GM18498 (cell line): ENCODE data around the gene TRERF1.
"Not testable (repeated sequence)": the region's sequence is repeated elsewhere in the genome, so short reads cannot be mapped to it uniquely, and the experiment has no call there.

Source experiments
- ATAC-seq: cut with Tn5 transposase; IDR thresholded peaks from one replicate; pipeline ENCODE4 v1.9.1; 2021; ENCODE audit warnings: mild to moderate bottlenecking, moderate library complexity; ENCODE audit not compliant: unreplicated experiment

Gene TRERF1, protein sequence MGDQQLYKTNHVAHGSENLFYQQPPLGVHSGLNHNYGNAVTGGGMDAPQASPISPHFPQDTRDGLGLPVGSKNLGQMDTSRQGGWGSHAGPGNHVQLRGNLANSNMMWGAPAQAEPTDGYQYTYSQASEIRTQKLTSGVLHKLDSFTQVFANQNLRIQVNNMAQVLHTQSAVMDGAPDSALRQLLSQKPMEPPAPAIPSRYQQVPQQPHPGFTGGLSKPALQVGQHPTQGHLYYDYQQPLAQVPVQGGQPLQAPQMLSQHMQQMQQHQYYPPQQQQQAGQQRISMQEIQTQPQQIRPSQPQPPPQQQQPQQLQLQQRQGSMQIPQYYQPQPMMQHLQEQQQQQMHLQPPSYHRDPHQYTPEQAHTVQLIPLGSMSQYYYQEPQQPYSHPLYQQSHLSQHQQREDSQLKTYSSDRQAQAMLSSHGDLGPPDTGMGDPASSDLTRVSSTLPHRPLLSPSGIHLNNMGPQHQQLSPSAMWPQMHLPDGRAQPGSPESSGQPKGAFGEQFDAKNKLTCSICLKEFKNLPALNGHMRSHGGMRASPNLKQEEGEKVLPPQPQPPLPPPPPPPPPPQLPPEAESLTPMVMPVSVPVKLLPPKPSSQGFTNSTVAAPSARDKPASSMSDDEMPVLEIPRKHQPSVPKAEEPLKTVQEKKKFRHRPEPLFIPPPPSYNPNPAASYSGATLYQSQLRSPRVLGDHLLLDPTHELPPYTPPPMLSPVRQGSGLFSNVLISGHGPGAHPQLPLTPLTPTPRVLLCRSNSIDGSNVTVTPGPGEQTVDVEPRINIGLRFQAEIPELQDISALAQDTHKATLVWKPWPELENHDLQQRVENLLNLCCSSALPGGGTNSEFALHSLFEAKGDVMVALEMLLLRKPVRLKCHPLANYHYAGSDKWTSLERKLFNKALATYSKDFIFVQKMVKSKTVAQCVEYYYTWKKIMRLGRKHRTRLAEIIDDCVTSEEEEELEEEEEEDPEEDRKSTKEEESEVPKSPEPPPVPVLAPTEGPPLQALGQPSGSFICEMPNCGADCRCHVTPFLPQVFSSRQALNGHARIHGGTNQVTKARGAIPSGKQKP (N-terminal part only)

DNA sequence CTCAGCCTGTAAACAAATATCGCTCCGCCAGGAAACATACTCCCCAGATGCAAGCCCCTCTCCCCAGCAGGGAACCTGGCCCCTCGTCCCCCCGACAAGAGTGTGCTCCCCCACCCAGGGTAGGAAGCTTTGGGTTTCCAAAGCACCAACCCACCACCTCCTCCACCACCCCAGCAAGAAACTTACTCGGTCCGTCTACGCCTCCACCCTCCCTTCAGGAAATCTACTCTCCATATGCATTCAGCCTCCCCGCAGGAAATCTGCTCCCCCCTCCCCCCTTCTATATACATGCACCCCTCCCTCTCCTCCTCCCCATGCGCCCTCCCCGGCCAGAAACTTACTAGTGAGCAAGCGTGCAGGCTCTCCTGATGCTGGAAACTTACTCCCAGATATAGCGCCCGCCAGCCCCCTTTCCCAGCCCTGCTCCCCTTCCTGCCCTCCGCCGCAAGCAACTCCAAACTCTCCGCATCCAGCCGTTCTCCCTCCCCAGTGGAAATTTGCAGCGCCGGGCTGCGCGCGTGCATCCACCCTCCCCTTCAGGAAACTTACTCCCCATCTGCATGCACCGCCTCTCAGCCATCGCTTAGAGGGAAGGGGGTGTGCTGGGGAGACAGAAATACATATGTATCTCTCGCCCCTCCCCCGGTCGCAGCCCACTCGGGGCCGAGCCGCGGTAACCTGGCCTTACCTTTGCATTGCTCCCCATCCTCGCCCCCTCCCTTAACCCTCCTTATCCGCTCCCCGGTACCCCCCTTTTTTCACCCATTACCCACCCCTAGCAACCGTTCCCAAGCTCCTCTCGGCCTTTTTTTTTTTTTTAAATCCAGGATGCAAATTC, at the start of gene TRERF1:
Gene TRERF1 (minus strand): TSS at position 594 of the 838 bp plus-strand sequence. CDS start 182,336 bp downstream, outside the sequence.
- no peak for ATAC-seq

DNA sequence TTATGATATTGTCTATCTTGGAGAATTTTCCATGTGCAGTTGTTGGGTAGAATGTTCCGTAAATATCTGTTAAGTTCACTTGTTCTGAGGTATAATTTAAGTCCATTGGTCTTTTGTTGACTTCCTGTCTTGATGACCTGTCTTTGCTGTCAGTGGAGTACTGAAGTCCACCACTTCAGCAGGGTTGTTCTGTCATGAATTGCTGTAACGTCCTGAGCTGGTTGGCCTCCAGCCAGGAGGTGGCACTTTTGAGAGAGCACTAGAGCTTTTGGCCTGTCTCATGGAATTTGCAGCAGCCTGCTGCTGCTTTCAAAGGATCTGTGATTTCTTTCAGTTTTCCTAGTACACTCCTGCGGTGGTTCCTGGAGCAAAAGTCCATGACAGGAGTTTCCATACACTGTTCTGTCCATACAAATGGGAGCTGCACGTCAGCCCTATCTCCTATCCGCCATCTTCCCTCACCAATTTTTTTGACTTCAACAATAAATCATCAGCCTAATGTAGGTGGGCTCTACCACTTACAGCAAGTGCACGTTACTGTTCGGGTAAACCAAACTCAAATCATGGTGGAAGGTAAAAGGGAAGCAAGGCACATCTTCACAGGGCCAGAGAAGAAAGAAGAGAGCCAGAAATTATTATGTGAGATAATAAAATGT, 46.9 kb upstream of the TRERF1 start:
- ATAC-seq, result no peak

DNA sequence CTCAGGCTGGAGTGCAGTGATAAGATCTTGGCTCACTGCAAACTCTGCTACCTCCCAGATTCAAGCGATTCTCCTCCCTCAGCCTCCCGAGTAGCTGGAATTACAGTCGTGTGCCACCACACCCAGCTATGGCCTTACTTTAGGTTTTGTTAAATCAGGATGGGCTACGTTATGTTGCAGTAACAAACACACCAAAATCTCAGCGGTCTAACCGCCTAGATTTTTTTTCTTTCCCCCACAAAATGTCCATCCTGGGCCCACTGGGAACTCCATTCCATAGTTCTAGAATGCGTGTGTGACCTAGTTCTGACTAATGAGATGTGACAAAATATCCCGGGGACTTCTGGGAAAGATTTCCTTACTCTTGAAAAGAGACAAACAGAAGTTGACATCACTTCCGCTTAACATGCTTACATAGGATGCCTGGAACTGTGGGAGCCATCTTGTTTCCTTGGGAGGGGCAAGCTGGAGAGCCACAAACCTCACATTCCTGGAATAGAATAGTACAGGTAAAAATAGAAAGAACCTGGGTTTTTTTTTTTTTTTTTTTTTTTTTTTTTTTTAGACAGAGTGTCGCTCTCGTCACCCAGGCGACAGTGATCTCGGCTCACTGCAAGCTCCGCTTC, 42.3 kb upstream of the TRERF1 start:
- no peak for ATAC-seq

DNA sequence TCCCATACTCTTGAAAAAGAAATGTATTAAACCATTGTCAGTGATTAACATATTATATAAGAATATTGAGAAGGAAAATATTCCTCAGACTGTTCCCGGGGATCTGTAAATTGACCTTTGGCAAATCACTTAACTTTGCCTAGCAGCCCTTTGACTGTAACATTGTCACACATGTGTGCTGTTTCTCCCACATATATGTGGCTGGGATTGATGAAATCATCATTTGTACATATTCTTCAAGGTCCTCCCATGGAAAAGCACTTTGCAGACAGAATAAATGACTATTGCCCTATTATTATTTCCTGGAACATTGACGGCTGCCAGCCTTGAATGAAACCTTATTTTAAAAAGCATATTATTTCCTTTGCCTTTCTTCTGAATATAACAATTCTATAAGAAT, 36.4 kb upstream of the TRERF1 start:
- ATAC-seq, result no peak

DNA sequence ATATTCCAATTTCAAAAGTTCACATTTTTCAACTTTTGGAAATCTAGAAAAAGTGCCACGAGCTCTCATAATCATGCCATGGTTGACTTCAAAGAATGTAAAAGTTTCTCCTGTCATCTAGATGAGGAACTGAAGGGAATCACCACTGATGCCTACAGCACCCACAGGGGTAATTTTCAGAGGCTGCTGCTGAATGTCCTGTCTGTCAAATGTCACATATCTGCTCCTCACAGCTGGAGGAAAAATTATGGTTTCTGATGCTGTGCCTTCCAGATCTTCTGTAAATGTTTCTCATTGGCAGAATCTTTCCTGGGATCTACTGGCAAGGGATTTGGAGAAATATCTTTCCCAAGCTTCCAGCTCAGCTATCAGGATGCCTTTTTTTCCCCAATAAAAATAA, 32.5 kb upstream of the TRERF1 start:
- no peak for ATAC-seq

DNA sequence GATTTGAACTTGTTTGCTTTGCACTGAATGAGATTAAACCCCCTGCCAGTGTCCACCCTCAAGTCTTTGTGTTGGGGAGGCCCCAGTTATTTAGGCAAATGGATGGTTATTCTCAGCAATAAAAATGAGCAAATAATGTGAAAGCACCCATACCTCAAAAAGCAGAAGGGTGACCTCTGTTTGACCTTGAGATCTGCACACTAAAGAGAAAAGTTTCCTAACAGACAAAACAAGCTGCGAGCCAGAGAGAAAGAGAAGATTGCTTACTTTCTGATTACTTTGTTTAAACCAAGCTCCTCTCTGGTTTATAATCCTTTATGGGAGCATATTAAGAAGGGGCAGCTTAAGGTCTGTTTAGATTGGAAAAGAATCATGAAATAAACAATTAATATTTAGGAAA, 30.4 kb upstream of the TRERF1 start:
- ATAC-seq, result no peak

DNA sequence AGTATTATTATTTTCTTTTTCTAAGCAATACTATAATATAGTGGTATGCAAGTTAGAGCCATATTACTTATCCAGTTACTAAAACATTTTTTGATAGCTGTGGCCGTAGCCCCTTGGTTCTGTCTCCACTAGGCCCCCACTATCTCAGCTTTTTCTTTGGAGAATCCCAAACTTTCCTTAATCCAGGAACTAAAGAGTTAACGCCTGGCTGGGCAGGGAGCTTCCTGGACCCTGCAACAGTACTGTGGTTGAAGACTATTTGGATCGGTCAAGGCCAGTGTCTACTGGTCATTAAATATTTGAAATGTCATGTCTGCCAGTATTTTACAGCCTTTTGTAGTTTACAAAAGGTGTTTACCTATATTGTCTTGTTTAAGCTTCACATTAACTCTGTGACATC, 20.0 kb upstream of the TRERF1 start:
- ATAC-seq, result no peak

DNA sequence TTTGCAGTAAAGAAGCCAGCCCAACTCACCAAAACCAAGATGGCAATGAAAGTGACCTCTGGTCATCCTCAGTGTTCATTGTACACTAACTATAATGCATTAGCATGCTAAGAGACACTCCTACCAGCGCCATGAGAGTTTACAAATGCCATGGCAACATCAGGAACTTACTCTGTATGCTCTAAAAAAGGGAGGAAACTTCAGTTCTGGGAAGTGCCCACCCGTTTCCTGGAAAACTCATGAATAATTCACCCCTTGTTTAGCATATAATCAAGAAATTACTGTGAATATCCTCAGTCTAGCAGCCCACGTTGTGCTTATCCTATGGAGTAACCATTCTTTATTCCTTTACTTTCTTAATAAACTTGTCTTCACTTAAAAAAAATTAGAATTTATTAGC, 19.4 kb upstream of the TRERF1 start:
- no peak for ATAC-seq

DNA sequence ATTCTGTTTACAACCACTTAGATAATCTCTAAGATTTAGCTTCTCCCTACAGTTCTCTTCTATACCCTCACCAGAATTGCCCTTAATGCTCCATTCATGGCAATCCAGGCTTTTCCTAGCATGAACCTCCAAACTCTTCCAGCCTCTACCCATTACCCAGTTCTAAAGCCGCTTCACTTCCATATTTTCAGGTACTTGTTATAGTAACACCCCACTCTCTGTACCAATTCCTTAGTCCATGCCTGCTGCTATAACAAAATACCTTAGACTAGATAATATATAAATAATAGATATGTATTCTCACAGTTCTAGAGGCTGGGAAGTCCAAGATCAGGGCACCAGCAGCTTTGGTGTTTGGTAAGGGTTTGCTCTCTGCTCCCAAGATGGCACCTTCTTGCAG, 16.5 kb upstream of the TRERF1 start:
- ATAC-seq, result no peak

DNA sequence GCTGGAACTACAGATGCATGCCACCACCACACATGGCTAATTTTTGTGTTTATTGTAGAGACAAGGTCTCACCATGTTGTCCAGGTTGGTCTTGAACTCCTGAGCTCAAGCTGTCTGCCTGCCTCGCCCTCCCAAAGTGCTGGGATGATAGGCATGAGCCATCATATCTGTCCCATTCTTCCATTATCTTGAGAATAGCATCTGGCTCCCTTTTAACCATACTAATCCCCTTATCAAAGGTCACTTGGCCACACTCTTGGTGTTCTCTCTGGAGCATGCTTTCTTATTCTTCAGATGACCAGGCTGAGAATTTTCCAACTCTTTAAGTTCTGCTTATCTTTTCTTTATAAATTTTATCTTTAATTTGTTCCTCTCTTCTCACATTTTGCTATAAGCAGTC, 15.9 kb upstream of the TRERF1 start:
- ATAC-seq, result no peak

DNA sequence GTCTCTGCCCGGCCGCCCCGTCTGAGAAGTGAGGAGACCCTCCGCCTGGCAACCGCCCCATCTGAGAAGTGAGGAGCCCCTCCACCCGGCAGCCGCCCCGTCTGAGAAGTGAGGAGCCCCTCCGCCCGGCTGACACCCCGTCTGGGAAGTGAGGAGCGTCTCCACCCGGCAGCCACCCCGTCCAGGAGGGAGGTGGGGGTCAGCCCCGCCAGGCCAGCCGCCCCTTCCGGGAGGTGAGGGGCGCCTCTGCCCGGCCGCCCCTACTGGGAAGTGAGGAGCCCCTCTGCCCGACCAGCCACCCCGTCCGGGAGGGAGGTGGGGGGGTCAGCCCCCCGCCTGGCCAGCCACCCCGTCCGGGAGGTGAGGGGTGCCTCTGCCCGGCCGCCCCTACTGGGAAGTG, 14.7 kb upstream of the TRERF1 start:
- ATAC-seq, result not testable (repeated sequence)

DNA sequence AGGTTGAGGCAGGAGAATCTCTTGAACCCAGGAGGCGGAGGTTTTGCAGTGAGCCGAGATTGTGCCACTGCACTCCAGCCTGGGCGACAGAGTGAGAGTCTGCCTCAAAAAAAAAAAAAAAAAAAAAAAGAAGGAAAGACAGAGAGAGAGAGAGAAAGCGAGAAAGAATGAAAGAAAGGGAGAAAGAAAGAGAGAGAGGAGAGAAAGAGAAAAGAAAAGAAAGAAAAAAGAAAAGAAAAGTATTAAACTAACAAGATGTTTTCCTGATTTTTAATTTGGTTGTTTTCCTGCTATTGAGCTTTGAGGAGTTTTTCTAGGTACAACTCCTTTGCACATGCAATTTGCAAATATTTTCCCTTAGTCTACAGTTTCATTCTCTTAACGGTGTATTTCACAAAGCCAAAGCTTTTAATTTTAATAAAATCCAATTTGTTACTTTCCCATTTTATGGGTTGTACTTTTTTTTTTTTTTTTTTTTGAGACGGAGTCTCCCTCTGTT, 10.8 kb upstream of the TRERF1 start:
- ATAC-seq, result no peak

DNA sequence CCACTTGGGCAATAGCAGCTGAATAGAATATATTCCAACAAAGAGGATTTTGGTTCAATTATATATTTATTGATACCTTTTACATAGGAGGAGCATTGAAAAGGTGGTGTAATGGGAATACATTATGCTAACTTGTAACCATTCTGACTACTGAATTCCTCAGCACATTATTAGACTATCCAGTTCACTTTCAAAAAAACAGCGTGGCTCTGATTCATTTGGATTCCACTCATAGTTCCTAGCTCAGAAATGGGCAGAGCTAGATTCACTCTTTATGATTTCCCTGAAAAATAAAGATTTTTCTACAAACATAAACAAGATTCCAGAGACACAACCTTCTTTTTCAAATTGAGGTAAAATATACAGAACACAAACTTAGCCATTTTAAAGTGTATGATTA, 9.2 kb upstream of the TRERF1 start:
- no peak for ATAC-seq

DNA sequence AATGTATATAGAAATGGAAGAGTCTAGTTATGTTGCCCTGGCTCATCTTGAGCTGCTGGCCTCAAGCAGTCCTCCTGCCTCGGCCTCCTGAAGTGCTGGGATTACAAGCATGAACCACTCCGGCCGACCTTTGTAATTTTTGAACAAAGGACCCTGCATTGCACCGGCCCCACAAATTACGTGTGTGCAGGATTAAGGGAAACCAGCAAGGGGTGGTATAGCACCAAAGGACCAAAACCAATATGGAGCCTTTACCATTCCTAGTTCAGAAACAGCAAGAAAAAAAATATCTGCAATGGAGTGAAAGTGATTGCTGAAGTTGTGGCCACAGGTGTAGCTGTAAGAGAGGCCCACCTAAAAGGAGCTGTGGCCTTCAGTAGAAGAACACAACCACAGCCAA, 8.2 kb upstream of the TRERF1 start:
- ATAC-seq, result no peak

DNA sequence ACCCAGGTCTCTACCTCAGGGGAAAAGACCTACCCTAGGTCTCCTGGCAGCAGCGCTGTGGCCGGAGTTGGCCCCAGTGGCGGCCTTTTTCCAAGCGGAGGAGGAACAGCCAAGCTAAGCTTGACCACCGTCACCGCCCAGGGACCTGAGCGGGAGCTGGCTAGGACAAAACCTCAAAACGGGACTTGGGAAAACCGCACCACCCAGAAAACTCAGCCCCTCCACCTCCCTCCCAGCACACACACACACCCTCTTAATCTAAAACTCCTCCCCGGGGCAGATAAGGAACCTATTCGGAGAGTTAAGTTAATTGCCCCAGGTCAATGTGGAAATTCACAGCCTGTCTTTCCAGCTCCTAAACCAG, 2.7 kb upstream of the TRERF1 start:
- no peak for ATAC-seq

DNA sequence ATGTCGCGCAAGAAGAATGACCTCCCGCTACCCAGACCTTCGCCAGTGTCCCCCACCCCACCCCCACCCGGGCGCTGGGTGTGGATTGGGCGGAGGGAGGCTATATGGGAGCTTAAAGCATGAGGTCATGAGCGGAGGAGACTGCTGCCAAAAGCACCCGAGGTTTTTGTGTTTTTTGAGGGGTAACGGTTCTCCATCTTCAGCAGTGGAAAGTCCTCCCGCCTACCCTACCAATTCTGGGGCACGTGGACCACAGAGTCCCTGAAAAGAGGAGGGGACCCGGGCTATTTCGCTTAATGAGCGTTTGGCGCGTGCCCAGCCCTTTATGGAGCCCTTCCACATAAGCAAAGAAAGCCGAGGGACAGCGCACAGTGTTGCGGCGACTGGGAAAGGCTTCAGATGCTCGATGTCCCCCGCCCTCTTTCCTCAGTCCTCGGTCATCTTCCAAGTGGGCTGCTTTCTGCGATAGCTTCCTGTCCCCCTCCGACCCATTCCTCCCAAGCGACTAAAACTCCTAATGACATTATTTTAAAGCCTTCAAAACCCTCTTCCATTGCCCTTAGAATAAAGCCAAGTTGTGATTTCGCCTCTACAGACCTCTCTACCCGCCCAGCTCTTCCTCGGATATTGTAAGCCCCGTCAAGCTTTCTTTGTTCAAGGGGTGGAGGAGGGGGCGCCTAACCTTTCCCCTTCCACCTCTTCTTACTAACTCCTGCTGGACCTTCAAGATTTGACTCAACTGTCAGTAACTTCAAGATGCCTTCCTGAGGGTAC, 2.1 kb upstream of the TRERF1 start:
- no peak for ATAC-seq

DNA sequence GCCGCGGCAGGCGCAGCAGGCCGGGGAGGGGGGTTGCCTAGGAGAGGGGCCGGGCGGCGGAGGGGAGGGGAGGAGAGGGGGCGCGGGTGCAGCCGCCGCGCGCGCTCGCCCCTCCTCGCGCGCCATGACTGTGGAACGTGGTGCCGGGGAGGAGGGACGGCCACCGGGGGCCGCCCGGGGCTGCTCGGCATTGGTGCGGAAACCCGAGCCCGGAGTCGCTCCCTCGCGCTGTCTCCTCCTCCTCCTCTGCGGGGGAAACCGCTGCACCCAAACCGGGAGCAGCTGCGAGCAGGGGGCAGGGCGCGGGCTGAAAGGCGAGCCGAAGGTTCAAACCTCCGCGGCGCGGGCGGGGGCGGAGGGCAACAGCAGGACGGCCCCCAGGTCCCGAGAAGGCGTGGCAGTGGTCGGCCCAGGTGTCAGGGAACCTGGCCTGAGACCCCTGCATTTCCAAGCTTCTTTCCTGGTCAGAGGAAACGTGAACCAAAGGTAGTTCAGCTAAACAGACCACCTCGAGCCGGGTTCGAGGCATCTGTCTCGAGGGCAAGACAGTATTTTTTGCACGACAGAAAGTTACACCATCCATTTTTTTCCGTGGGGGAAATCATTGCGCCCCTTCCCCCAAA, 1.4 kb upstream of the TRERF1 start:
- ATAC-seq, result peak; percentile 70
